DND-41 (cell line): Measurements from ENCODE around the gene MSANTD1.

Source experiments
- ATAC-seq: fragments of 200-7000 bp; cut with Tn5 transposase; 3 replicates; pipeline ENCODE4 v1.9.1; 2021; ENCODE audit warnings: low read depth; ENCODE audit not compliant: insufficient read depth
- DNase-seq: peaks from one replicate; pipeline ENCODE4 v3.0.0-alpha.2; 2020
- H2AFZ ChIP-seq: 2 replicates; pipeline ENCODE4 v1.6.0; 2012; ENCODE audit warnings: low read depth, low read length
- H3K27ac ChIP-seq: 2 replicates; pipeline ENCODE4 v1.5.1; 2012; ENCODE audit warnings: low read length, inconsistent platforms
- H3K27me3 ChIP-seq: fragments of 200-600 bp; sonication (generic); 2 replicates; pipeline ENCODE4 v1.6.0; 2012; ENCODE audit warnings: low read length, mild to moderate bottlenecking, inconsistent platforms; ENCODE audit not compliant: insufficient read depth, poor library complexity
- H3K36me3 ChIP-seq: 2 replicates; pipeline ENCODE4 v1.5.1; 2012; ENCODE audit warnings: low read length, inconsistent platforms; ENCODE audit not compliant: insufficient read depth
- H3K4me1 ChIP-seq: 2 replicates; pipeline ENCODE4 v1.5.1; 2012; ENCODE audit warnings: mild to moderate bottlenecking, low read length; ENCODE audit not compliant: insufficient read depth
- H3K4me2 ChIP-seq: 2 replicates; pipeline ENCODE4 v1.6.0; 2012; ENCODE audit warnings: mild to moderate bottlenecking, moderate library complexity, low read length, inconsistent platforms; ENCODE audit not compliant: insufficient read depth
- H3K4me3 ChIP-seq, 2 experiments: fragments of 200-600 bp in 1 of 2; shearing (Covaris generic) in 1 of 2; 2 replicates each; pipeline ENCODE4 v1.5.1; 2012 to 2016; ENCODE audit warnings: inconsistent platforms in 2 of 2, low read length in 2 of 2, mild to moderate bottlenecking in 2 of 2, low read depth in 1 of 2, moderate library complexity in 1 of 2
- H3K79me2 ChIP-seq: 2 replicates; pipeline ENCODE4 v1.6.0; 2012; ENCODE audit warnings: low read length, inconsistent platforms; ENCODE audit not compliant: insufficient read depth
- H3K9ac ChIP-seq: 2 replicates; pipeline ENCODE4 v1.6.0; 2012; ENCODE audit warnings: low read depth, mild to moderate bottlenecking, inconsistent platforms, low read length, moderate library complexity
- H3K9me3 ChIP-seq: 2 replicates; pipeline ENCODE4 v1.5.1; 2012; ENCODE audit warnings: low read length, moderate library complexity, mild to moderate bottlenecking, inconsistent platforms; ENCODE audit not compliant: insufficient read depth, severe bottlenecking
- H4K20me1 ChIP-seq: 2 replicates; pipeline ENCODE4 v1.6.0; 2012; ENCODE audit warnings: low read length; ENCODE audit not compliant: insufficient read depth
- CTCF ChIP-seq: IDR thresholded peaks from 2 replicates; pipeline ENCODE4 v1.5.1; 2012; ENCODE audit warnings: borderline replicate concordance, low read length, moderate library complexity, mild to moderate bottlenecking; ENCODE audit not compliant: poor library complexity, severe bottlenecking; ENCODE audit errors: extremely low read depth
- EZH2 ChIP-seq: IDR thresholded peaks from 3 replicates; pipeline ENCODE4 v1.6.1; 2012; ENCODE audit warnings: borderline replicate concordance, low read depth, mild to moderate bottlenecking, moderate library complexity, low read length, inconsistent platforms; ENCODE audit not compliant: severe bottlenecking

MSANTD1 gene

DNA sequence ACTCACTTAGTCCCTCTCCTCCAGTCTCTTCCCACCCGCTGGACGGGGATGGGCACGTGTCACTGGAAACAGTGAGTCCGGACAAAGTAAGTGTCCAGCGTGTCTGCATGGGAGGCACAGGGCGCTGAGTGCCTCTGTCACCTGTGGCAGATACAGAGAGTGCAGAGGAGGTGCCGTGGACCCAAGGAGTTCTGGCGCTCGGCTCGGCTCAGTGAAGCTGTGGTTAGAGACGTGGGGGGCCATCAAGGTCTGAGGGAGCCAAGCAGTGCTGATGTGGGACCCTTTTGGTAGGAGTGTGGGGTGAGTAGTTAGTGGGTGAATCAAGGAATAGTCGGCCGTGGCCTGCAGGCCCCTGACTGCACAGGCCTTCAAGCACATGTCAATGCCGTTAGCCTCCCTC lies 40.1 kb upstream of the MSANTD1 start:
- H3K27ac ChIP-seq = no peak overlapping the region
- no peak overlapping the region for H3K4me3 ChIP-seq
- no peak overlapping the region for H2AFZ ChIP-seq
- no peak overlapping the region for H3K9ac ChIP-seq
- no peak overlapping the region for H3K4me2 ChIP-seq
- no peaks in the 10 kb centered on the region for H3K9me3 ChIP-seq
- no peaks in the 10 kb centered on the region for H3K79me2 ChIP-seq
- DNase-seq (no peak), ATAC-seq (no peak)
- H3K4me1 ChIP-seq = no peaks in the 10 kb centered on the region
- no peaks in the 10 kb centered on the region for H3K27me3 ChIP-seq
- peaks cover 73% of the 10 kb centered on the region for H3K36me3 ChIP-seq
- TF ChIP-seq CTCF = no peak
- no peak for TF ChIP-seq EZH2
- no peaks in the 10 kb centered on the region for H4K20me1 ChIP-seq

- Histone ChIP-seq H3K27me3 (no peaks in the 10 kb centered on the region), H3K4me3 (no peak overlapping the region), H3K36me3 (peaks cover 76% of the 10 kb centered on the region), H4K20me1 (no peaks in the 10 kb centered on the region), H3K79me2 (no peaks in the 10 kb centered on the region), H3K9ac (no peak overlapping the region), H3K4me1 (no peaks in the 10 kb centered on the region), H3K9me3 (no peaks in the 10 kb centered on the region), H2AFZ (no peak overlapping the region), H3K4me2 (no peak overlapping the region), H3K27ac (no peak overlapping the region)
- DNase-seq (no peak), ATAC-seq (no peak)
- TF ChIP-seq EZH2 (no peak), CTCF (no peak)
These were observed 39.2 kb upstream of the MSANTD1 start for GRCh38 chr4:3209551-3210325.

DNA sequence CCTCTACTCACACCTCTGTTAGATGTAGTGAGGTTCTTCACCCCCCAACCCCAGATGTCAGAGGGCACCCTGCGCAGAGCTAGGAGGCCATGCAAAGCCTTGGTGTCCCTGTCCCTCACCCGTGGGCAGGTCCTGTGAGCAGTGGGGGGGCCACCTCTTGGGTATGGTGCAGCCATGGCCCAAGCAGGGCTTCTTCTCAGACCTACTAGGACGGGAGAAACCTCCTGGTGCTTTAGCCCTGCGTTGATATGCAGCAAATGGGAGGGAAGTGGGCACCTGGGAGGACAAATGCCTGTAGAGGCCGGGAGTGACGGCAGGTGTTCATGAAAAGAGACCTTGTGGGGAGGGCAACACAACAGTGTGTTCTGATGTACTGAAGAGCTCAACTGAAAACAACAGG lies 38.5 kb upstream of the MSANTD1 start:
- Histone ChIP-seq H3K4me3 (no peak overlapping the region), H3K4me1 (no peaks in the 10 kb centered on the region), H3K36me3 (peaks cover 83% of the 10 kb centered on the region), H3K27ac (no peak overlapping the region), H3K9ac (no peak overlapping the region), H3K4me2 (no peak overlapping the region), H2AFZ (no peak overlapping the region), H3K27me3 (no peaks in the 10 kb centered on the region), H3K9me3 (no peaks in the 10 kb centered on the region), H3K79me2 (no peaks in the 10 kb centered on the region), H4K20me1 (no peaks in the 10 kb centered on the region)
- DNase-seq (no peak), ATAC-seq (no peak)
- TF ChIP-seq CTCF (no peak), EZH2 (no peak)
